ENCODE data around the gene SNPH. TPM values are rescaled to one million over a fixed set of nuclear protein-coding genes. Genes with fewer than 3 reads are reported as not detected.

Gene SNPH
- total RNA-seq, 1 experiment from 2014 or later: 2.0 TPM

- no peaks in the 10 kb centered on the region for H3K9me3 Mint-ChIP-seq (ENCODE audit: low read depth, unreplicated experiment)
- no peak for DNase-seq
- CTCF ChIA-PET: no interaction called here
- H3K27me3 Mint-ChIP-seq (ENCODE audit: unreplicated experiment): peaks cover 38% of the 10 kb centered on the region
- H3K36me3 Mint-ChIP-seq (ENCODE audit: insufficient read depth, unreplicated experiment): no peaks in the 10 kb centered on the region
- no peaks in the 10 kb centered on the region for H3K4me1 Mint-ChIP-seq (ENCODE audit: low read depth, unreplicated experiment)
- no TSS peak for BruUV-seq (replicated peaks)
- TF ChIP-seq CTCF (IDR thresholded peaks at IDR 0.05; ENCODE audit: unreplicated experiment): no peak
- intact Hi-C loops (cut with micrococcal nuclease; ENCODE audit: unreplicated experiment): no loop called here
- no peak overlapping the region for H3K27ac Mint-ChIP-seq (ENCODE audit: unreplicated experiment)
- H3K4me3 Mint-ChIP-seq (ENCODE audit: low read depth, unreplicated experiment): no peak overlapping the region
Observed at GRCh38 chr20:1240549-1240948, 25.5 kb upstream of the SNPH start.

- BruUV-seq (replicated peaks): no TSS peak
- CTCF ChIA-PET: no interaction called here
- H3K27ac Mint-ChIP-seq (ENCODE audit: unreplicated experiment): no peak overlapping the region
- no peak for DNase-seq
- no peaks in the 10 kb centered on the region for H3K4me1 Mint-ChIP-seq (ENCODE audit: low read depth, unreplicated experiment)
- H3K9me3 Mint-ChIP-seq (ENCODE audit: low read depth, unreplicated experiment): no peaks in the 10 kb centered on the region
- intact Hi-C loops (cut with micrococcal nuclease; ENCODE audit: unreplicated experiment): no loop called here
- H3K27me3 Mint-ChIP-seq (ENCODE audit: unreplicated experiment): peaks cover 29% of the 10 kb centered on the region
- H3K4me3 Mint-ChIP-seq (ENCODE audit: low read depth, unreplicated experiment): no peak overlapping the region
- TF ChIP-seq CTCF (IDR thresholded peaks at IDR 0.05; ENCODE audit: unreplicated experiment): no peak
- H3K36me3 Mint-ChIP-seq (ENCODE audit: insufficient read depth, unreplicated experiment): no peaks in the 10 kb centered on the region
Observed at GRCh38 chr20:1241456-1241855, 24.6 kb upstream of the SNPH start.

- CTCF ChIA-PET: no interaction called here
- BruUV-seq (replicated peaks): no TSS peak
- Mint-ChIP-seq H3K4me3 (ENCODE audit: low read depth, unreplicated experiment) (no peak overlapping the region), H3K4me1 (ENCODE audit: low read depth, unreplicated experiment) (no peaks in the 10 kb centered on the region), H3K27me3 (ENCODE audit: unreplicated experiment) (peaks cover 22% of the 10 kb centered on the region), H3K27ac (ENCODE audit: unreplicated experiment) (no peak overlapping the region), H3K9me3 (ENCODE audit: low read depth, unreplicated experiment) (no peaks in the 10 kb centered on the region), H3K36me3 (ENCODE audit: insufficient read depth, unreplicated experiment) (no peaks in the 10 kb centered on the region)
- intact Hi-C loops (cut with micrococcal nuclease; ENCODE audit: unreplicated experiment): no loop called here
- no peak for DNase-seq
- TF ChIP-seq CTCF (IDR thresholded peaks at IDR 0.05; ENCODE audit: unreplicated experiment): no peak
Observed at GRCh38 chr20:1242099-1242498, 24.0 kb upstream of the SNPH start.

- intact Hi-C loops (cut with micrococcal nuclease; ENCODE audit: unreplicated experiment): no loop called here
- Mint-ChIP-seq H3K4me1 (ENCODE audit: low read depth, unreplicated experiment) (no peaks in the 10 kb centered on the region), H3K36me3 (ENCODE audit: insufficient read depth, unreplicated experiment) (no peaks in the 10 kb centered on the region), H3K4me3 (ENCODE audit: low read depth, unreplicated experiment) (no peak overlapping the region), H3K27ac (ENCODE audit: unreplicated experiment) (no peak overlapping the region), H3K9me3 (ENCODE audit: low read depth, unreplicated experiment) (no peaks in the 10 kb centered on the region), H3K27me3 (ENCODE audit: unreplicated experiment) (peaks cover 18% of the 10 kb centered on the region)
- CTCF ChIA-PET: no interaction called here
- TF ChIP-seq CTCF (IDR thresholded peaks at IDR 0.05; ENCODE audit: unreplicated experiment): no peak
- no TSS peak for BruUV-seq (replicated peaks)
- DNase-seq: no peak
Observed at GRCh38 chr20:1242530-1242929, 23.6 kb upstream of the SNPH start.

- Mint-ChIP-seq H3K36me3 (ENCODE audit: insufficient read depth, unreplicated experiment) (no peaks in the 10 kb centered on the region), H3K9me3 (ENCODE audit: low read depth, unreplicated experiment) (no peaks in the 10 kb centered on the region), H3K4me1 (ENCODE audit: low read depth, unreplicated experiment) (no peaks in the 10 kb centered on the region), H3K4me3 (ENCODE audit: low read depth, unreplicated experiment) (no peak overlapping the region), H3K27me3 (ENCODE audit: unreplicated experiment) (peaks cover 15% of the 10 kb centered on the region), H3K27ac (ENCODE audit: unreplicated experiment) (no peak overlapping the region)
- no peak for TF ChIP-seq CTCF (IDR thresholded peaks at IDR 0.05; ENCODE audit: unreplicated experiment)
- CTCF ChIA-PET: no interaction called here
- no peak for DNase-seq
- intact Hi-C loops (cut with micrococcal nuclease; ENCODE audit: unreplicated experiment): no loop called here
- BruUV-seq (replicated peaks): no TSS peak
Observed at GRCh38 chr20:1245578-1245977, 20.5 kb upstream of the SNPH start.

All from Calu3 (cell line).